Endothelial cell (in vitro differentiated cells): ENCODE results near the gene RAD9A. TPM values are rescaled to one million over a fixed set of nuclear protein-coding genes. Genes with fewer than 3 reads are reported as not detected.

Experiments
- DNase-seq: peaks from one replicate; pipeline ENCODE4 v3.0.0; 2021; ENCODE audit warnings: low spot score
- H3K27ac Mint-ChIP-seq: one replicate; pipeline ENCODE4 v1.8.0; 2021; ENCODE audit warnings: mixed read lengths, inconsistent platforms; ENCODE audit not compliant: unreplicated experiment
- H3K27me3 Mint-ChIP-seq: one replicate; pipeline ENCODE4 v1.8.0; 2021; ENCODE audit warnings: mild to moderate bottlenecking, moderate library complexity, mixed read lengths, inconsistent platforms; ENCODE audit not compliant: unreplicated experiment
- H3K36me3 Mint-ChIP-seq: one replicate; pipeline ENCODE4 v1.8.0; 2021; ENCODE audit warnings: mild to moderate bottlenecking, low read depth, mixed read lengths, inconsistent platforms; ENCODE audit not compliant: unreplicated experiment
- H3K4me1 Mint-ChIP-seq: one replicate; pipeline ENCODE4 v1.8.0; 2021; ENCODE audit warnings: mild to moderate bottlenecking, mixed read lengths, inconsistent platforms; ENCODE audit not compliant: unreplicated experiment
- H3K4me3 Mint-ChIP-seq: one replicate; pipeline ENCODE4 v1.8.0; 2021; ENCODE audit warnings: mild to moderate bottlenecking, mixed read lengths, inconsistent platforms; ENCODE audit not compliant: unreplicated experiment
- H3K9me3 Mint-ChIP-seq: one replicate; pipeline ENCODE4 v1.8.0; 2021; ENCODE audit warnings: mixed read lengths, inconsistent platforms; ENCODE audit not compliant: unreplicated experiment
- CTCF ChIP-seq: fragments of 200-600 bp; sonication (generic); IDR thresholded peaks from one replicate; pipeline ENCODE4 v1.5.0; 2021; ENCODE audit warnings: antibody characterized with exemption; ENCODE audit not compliant: unreplicated experiment
- total RNA-seq: library from RNA; stranded (reverse); fragmentation: NEBNext Ultra II Directional; extraction: Animal tissue kit (Norgen Biotek cat#: 25700); gene quantifications from one replicate; pipeline ENCODE4 v1.2.1, GENCODE V29; 2021; ENCODE audit not compliant: unreplicated experiment

RAD9A gene
- total RNA-seq, 1 donor from 2014 or later: 18.4 TPM

GRCh38 chr11:67436459-67437081, 44.8 kb downstream of the RAD9A start:
- H3K27ac Mint-ChIP-seq: peak overlapping the region; percentile 42
- H3K4me3 Mint-ChIP-seq: peak overlapping the region; percentile 72

GRCh38 chr11:67437082-67437808, 45.5 kb downstream of the RAD9A start, which contains the start of gene PTPRCAP:
TSS of gene PTPRCAP (minus strand) at chr11:67437682. CDS start at chr11:67437619, 63 bp downstream.
- DNase-seq: no peak
- H3K36me3 Mint-ChIP-seq: peaks cover 15% of the 10 kb centered on the region
- peak within 1 kb of the TSS; percentile 72 for H3K4me3 Mint-ChIP-seq
- peaks cover 14% of the 10 kb centered on the region for H3K4me1 Mint-ChIP-seq
- H3K27ac Mint-ChIP-seq: peak within 1 kb of the TSS; percentile 42
- TF ChIP-seq CTCF: no peak
- H3K9me3 Mint-ChIP-seq: no peaks in the 10 kb centered on the region
- H3K27me3 Mint-ChIP-seq: peaks cover 29% of the 10 kb centered on the region

More at GRCh38 chr11:67436459-67437081, 44.8 kb downstream of the RAD9A start:
- peaks cover 9% of the 10 kb centered on the region for H3K4me1 Mint-ChIP-seq
- no peak for DNase-seq
- H3K9me3 Mint-ChIP-seq: no peaks in the 10 kb centered on the region
- no peak for TF ChIP-seq CTCF
- H3K27me3 Mint-ChIP-seq: peaks cover 24% of the 10 kb centered on the region
- peaks cover 22% of the 10 kb centered on the region for H3K36me3 Mint-ChIP-seq

- no peak for DNase-seq
- Mint-ChIP-seq H3K27ac (no peak overlapping the region), H3K36me3 (peaks cover 15% of the 10 kb centered on the region), H3K4me1 (peaks cover 16% of the 10 kb centered on the region), H3K27me3 (peaks cover 28% of the 10 kb centered on the region), H3K4me3 (no peak overlapping the region), H3K9me3 (no peaks in the 10 kb centered on the region)
- no peak for TF ChIP-seq CTCF
Observed at GRCh38 chr11:67437809-67438157, 46.0 kb downstream of the RAD9A start.

- peaks cover 28% of the 10 kb centered on the region for H3K27me3 Mint-ChIP-seq
- H3K36me3 Mint-ChIP-seq: peaks cover 15% of the 10 kb centered on the region
- peaks cover 16% of the 10 kb centered on the region for H3K4me1 Mint-ChIP-seq
- DNase-seq: no peak
- no peak for TF ChIP-seq CTCF
- no peak overlapping the region for H3K4me3 Mint-ChIP-seq
- H3K27ac Mint-ChIP-seq: no peak overlapping the region
- no peaks in the 10 kb centered on the region for H3K9me3 Mint-ChIP-seq
Observed at GRCh38 chr11:67438158-67438902, 46.5 kb downstream of the RAD9A start.
